Neural progenitor cell (in vitro differentiated cells): ENCODE measurements around the gene DEFB132. TPM values are rescaled to one million over a fixed set of nuclear protein-coding genes. Genes with fewer than 3 reads are reported as not detected.

Source experiments
- DNase-seq: peaks from one replicate; pipeline ENCODE4 v3.0.0-alpha.2; 2016; ENCODE audit warnings: low spot score
- H2AFZ ChIP-seq: fragments of 200-600 bp; sonication (generic); replicated peaks from 2 replicates; pipeline ENCODE4 v1.6.1; 2016; ENCODE audit warnings: antibody characterized with exemption
- H3F3A ChIP-seq: fragments of 200-600 bp; sonication (generic); 2 replicates; pipeline ENCODE4 v1.6.1; 2016; ENCODE audit warnings: antibody characterized with exemption, low read depth
- H3K27ac ChIP-seq: fragments of 200-600 bp; sonication (generic); 2 replicates; pipeline ENCODE4 v1.5.1; 2016; ENCODE audit warnings: mild to moderate bottlenecking
- H3K27me3 ChIP-seq: fragments of 200-600 bp; sonication (generic); 2 replicates; pipeline ENCODE4 v1.6.1; 2016; ENCODE audit warnings: mild to moderate bottlenecking, moderate library complexity
- H3K36me3 ChIP-seq: fragments of 200-600 bp; sonication (generic); 2 replicates; pipeline ENCODE4 v1.5.1; 2016
- H3K4me1 ChIP-seq: fragments of 200-600 bp; sonication (generic); 2 replicates; pipeline ENCODE4 v1.6.1; 2016; ENCODE audit warnings: mixed run types
- H3K4me2 ChIP-seq: fragments of 200-600 bp; sonication (generic); 2 replicates; pipeline ENCODE4 v1.6.1; 2016
- H3K4me3 ChIP-seq: fragments of 200-600 bp; sonication (generic); 2 replicates; pipeline ENCODE4 v1.5.1; 2016
- H3K79me2 ChIP-seq: fragments of 200-600 bp; sonication (generic); 2 replicates; pipeline ENCODE4 v1.6.1; 2016; ENCODE audit warnings: low read depth
- H3K9ac ChIP-seq: fragments of 200-600 bp; sonication (generic); 2 replicates; pipeline ENCODE4 v1.6.1; 2016
- H3K9me3 ChIP-seq: fragments of 200-600 bp; sonication (generic); 2 replicates; pipeline ENCODE4 v1.5.1; 2016; ENCODE audit warnings: low read depth
- H4K20me1 ChIP-seq: fragments of 200-600 bp; sonication (generic); 2 replicates; pipeline ENCODE4 v1.6.1; 2016; ENCODE audit warnings: low read depth
- H3K27ac Mint-ChIP-seq: 3 replicates; pipeline ENCODE4 v1.8.0; 2021; ENCODE audit warnings: mixed read lengths
- H3K27me3 Mint-ChIP-seq: 2 replicates; pipeline ENCODE4 v1.8.0; 2022; ENCODE audit warnings: low read depth, mild to moderate bottlenecking, inconsistent platforms, moderate library complexity, mixed read lengths; ENCODE audit not compliant: insufficient read depth
- H3K36me3 Mint-ChIP-seq: 3 replicates; pipeline ENCODE4 v1.8.0; 2021; ENCODE audit warnings: mixed read lengths
- H3K4me1 Mint-ChIP-seq: 3 replicates; pipeline ENCODE4 v1.8.0; 2021; ENCODE audit warnings: mixed read lengths
- H3K4me3 Mint-ChIP-seq: 3 replicates; pipeline ENCODE4 v1.8.0; 2021; ENCODE audit warnings: mild to moderate bottlenecking, moderate library complexity, mixed read lengths
- H3K9me3 Mint-ChIP-seq: 3 replicates; pipeline ENCODE4 v1.8.0; 2020; ENCODE audit warnings: mixed read lengths
- EZH2 ChIP-seq: fragments of 200-600 bp; sonication (generic); IDR thresholded peaks from 2 replicates; pipeline ENCODE4 v1.6.1; 2017; ENCODE audit warnings: antibody characterized with exemption, mild to moderate bottlenecking, moderate library complexity
- EZH2phosphoT487 ChIP-seq: fragments of 200-600 bp; sonication (generic); IDR thresholded peaks from 2 replicates; pipeline ENCODE4 v1.6.1; 2017; ENCODE audit warnings: antibody characterized with exemption
- total RNA-seq: library from RNA; depleted of rRNA; stranded (reverse); fragments of >200 nt; gene quantifications from 2 replicates; pipeline ENCODE4 v1.2.3, GENCODE V29; 2015; ENCODE audit warnings: low replicate concordance
- TF ChIP-seq, protein P1 (sequence below): fragments of 200-600 bp; sonication (generic); IDR thresholded peaks from 2 replicates; pipeline ENCODE4 v1.5.1; 2017; ENCODE audit warnings: antibody characterized with exemption, mild to moderate bottlenecking

Gene DEFB132
- total RNA-seq, 1 donor from 2014 or later = not detected

DNA sequence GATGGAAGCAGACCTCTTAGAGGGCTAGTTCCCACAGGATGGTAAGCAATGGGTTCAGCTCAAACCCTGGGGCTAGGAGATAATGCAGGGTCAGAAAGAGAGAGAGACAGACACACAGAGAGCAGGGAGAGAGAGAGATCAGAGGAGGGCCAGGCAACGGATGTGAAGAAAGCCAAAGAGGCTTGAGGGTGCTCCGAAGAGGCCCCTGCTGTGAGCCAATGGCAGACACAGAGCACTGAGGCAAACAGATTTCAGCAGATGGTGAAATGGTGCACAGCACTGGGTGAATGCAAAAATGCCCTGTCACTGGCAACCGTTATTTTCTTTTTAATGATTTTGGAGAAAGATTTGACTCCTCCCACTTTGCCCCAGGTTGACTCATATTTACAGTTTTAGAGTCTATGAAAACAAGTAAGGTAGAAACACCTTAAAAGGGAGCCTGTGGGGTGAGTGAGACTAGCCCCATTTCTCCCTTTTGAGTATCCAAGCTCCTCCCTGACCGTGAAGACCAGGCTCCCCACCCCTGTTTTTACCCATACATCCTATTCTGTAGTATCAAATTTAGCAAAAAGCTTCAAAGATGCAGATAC is 840 bp downstream of the DEFB132 start:
- Histone ChIP-seq H3K27ac (no peak overlapping the region), H3K4me3 (no peak overlapping the region), H3F3A (no peaks in the 10 kb centered on the region), H3K36me3 (no peaks in the 10 kb centered on the region), H3K27me3 (peaks cover 97% of the 10 kb centered on the region), H3K4me2 (no peak overlapping the region), H2AFZ (no peak overlapping the region), H3K9me3 (no peaks in the 10 kb centered on the region), H3K9ac (no peak overlapping the region), H3K79me2 (no peaks in the 10 kb centered on the region), H3K4me1 (no peaks in the 10 kb centered on the region), H4K20me1 (no peaks in the 10 kb centered on the region)
- Mint-ChIP-seq H3K4me3 (no peak overlapping the region), H3K9me3 (no peaks in the 10 kb centered on the region), H3K4me1 (peaks cover 2% of the 10 kb centered on the region), H3K27me3 (peaks cover 5% of the 10 kb centered on the region), H3K36me3 (no peaks in the 10 kb centered on the region), H3K27ac (no peak overlapping the region)
- no peak for DNase-seq
- no peak for TF ChIP-seq EZH2phosphoT487
- TF ChIP-seq EZH2 = no peak
- TF ChIP-seq, protein P1, sequence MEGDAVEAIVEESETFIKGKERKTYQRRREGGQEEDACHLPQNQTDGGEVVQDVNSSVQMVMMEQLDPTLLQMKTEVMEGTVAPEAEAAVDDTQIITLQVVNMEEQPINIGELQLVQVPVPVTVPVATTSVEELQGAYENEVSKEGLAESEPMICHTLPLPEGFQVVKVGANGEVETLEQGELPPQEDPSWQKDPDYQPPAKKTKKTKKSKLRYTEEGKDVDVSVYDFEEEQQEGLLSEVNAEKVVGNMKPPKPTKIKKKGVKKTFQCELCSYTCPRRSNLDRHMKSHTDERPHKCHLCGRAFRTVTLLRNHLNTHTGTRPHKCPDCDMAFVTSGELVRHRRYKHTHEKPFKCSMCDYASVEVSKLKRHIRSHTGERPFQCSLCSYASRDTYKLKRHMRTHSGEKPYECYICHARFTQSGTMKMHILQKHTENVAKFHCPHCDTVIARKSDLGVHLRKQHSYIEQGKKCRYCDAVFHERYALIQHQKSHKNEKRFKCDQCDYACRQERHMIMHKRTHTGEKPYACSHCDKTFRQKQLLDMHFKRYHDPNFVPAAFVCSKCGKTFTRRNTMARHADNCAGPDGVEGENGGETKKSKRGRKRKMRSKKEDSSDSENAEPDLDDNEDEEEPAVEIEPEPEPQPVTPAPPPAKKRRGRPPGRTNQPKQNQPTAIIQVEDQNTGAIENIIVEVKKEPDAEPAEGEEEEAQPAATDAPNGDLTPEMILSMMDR = no peak

DNA sequence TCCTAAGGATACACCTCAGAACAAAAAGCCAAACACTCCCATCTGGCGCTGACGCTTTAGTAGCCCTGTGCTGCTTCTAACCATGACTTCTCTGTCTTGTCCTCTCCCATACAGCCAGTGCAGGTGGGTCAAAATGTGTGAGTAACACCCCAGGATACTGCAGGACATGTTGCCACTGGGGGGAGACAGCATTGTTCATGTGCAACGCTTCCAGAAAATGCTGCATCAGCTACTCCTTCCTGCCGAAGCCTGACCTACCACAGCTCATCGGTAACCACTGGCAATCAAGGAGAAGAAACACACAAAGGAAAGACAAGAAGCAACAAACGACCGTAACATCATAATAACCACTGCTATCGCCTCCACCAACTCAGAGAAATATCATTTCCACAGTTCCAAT is 1.4 kb downstream of the DEFB132 start:
- Histone ChIP-seq H3K79me2 (no peaks in the 10 kb centered on the region), H3F3A (no peaks in the 10 kb centered on the region), H4K20me1 (no peaks in the 10 kb centered on the region), H3K9ac (no peak overlapping the region), H3K4me1 (no peaks in the 10 kb centered on the region), H3K36me3 (no peaks in the 10 kb centered on the region), H2AFZ (no peak overlapping the region), H3K4me2 (no peak overlapping the region), H3K27me3 (peaks cover 100% of the 10 kb centered on the region), H3K27ac (no peak overlapping the region), H3K9me3 (no peaks in the 10 kb centered on the region), H3K4me3 (no peak overlapping the region)
- Mint-ChIP-seq H3K4me1 (no peaks in the 10 kb centered on the region), H3K4me3 (no peak overlapping the region), H3K27me3 (peaks cover 5% of the 10 kb centered on the region), H3K36me3 (no peaks in the 10 kb centered on the region), H3K9me3 (no peaks in the 10 kb centered on the region), H3K27ac (no peak overlapping the region)
- TF ChIP-seq, protein P1 = no peak
- TF ChIP-seq EZH2 (no peak), EZH2phosphoT487 (no peak)
- no peak for DNase-seq

DNA sequence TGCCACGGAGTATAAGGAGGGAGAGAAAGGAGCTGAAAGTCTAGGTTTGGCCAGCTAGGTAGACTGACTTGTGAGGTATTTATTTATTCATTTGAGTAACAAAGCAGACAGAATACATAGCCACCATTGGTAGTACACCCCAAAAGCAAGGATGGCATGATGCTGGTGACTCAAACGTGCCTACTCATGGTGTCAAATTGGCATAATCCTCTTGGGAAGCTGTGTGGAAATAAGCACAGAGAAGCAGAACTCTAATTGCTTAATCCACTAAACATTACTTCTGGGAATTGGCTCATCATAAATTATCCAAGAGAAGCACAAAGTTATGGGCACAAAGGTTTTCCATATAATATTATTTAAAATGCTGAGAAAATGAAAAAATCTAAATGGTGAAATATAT is 2.5 kb downstream of the DEFB132 start:
- no peaks in the 10 kb centered on the region for H3F3A ChIP-seq
- H3K79me2 ChIP-seq = no peaks in the 10 kb centered on the region
- Mint-ChIP-seq H3K9me3 (no peaks in the 10 kb centered on the region), H3K4me3 (no peak overlapping the region), H3K4me1 (no peaks in the 10 kb centered on the region), H3K36me3 (no peaks in the 10 kb centered on the region), H3K27me3 (peaks cover 5% of the 10 kb centered on the region), H3K27ac (no peak overlapping the region)
- no peak overlapping the region for H2AFZ ChIP-seq
- no peaks in the 10 kb centered on the region for H3K4me1 ChIP-seq
- H4K20me1 ChIP-seq = no peaks in the 10 kb centered on the region
- no peak overlapping the region for H3K27ac ChIP-seq
- no peak overlapping the region for H3K4me2 ChIP-seq
- no peak for DNase-seq
- H3K9me3 ChIP-seq = no peaks in the 10 kb centered on the region
- peaks cover 99% of the 10 kb centered on the region for H3K27me3 ChIP-seq
- H3K36me3 ChIP-seq = no peaks in the 10 kb centered on the region
- no peak for TF ChIP-seq EZH2
- TF ChIP-seq, protein P1 = no peak
- no peak for TF ChIP-seq EZH2phosphoT487
- H3K4me3 ChIP-seq = no peak overlapping the region
- no peak overlapping the region for H3K9ac ChIP-seq
